GM13976 (cell line): Measurements from ENCODE around the gene PTPMT1.
"Not testable (repeated sequence)": the region's sequence is repeated elsewhere in the genome, so short reads cannot be mapped to it uniquely, and the experiment has no call there.

Experiments used
- DNase-seq: peaks from one replicate; pipeline ENCODE4 v3.0.0; 2012; ENCODE audit warnings: low spot score
- CTCF ChIP-seq: IDR thresholded peaks from 2 replicates; pipeline ENCODE4 v1.5.1; 2012; ENCODE audit warnings: borderline replicate concordance, mild to moderate bottlenecking; ENCODE audit not compliant: insufficient read depth; ENCODE audit errors: extremely low read depth, missing control alignments, control extremely low read depth
- in situ Hi-C: fragments of 300-500 bp; cut with MboI; formaldehyde crosslinking; loops from one replicate; pipeline ENCODE4 v1.12.0; 2022; ENCODE audit warnings: low sequenced_read_pairs, mixed read lengths, inconsistent platforms; ENCODE audit not compliant: unreplicated experiment

PTPMT1 gene

GRCh38 chr11:47558695-47559094 lies 6.7 kb upstream of the PTPMT1 start:
- TF ChIP-seq CTCF = no peak
- DNase-seq = no peak
- in situ Hi-C loops = no loop called here

GRCh38 chr11:47560426-47560825 lies 5.0 kb upstream of the PTPMT1 start:
- in situ Hi-C loops = no loop called here
- DNase-seq = no peak

GRCh38 chr11:47562393-47562792 lies 3.0 kb upstream of the PTPMT1 start:
- DNase-seq, in situ Hi-C loops: not testable (repeated sequence)

More at GRCh38 chr11:47560426-47560825, 5.0 kb upstream of the PTPMT1 start:
- TF ChIP-seq CTCF = no peak

GRCh38 chr11:47564366-47564765 lies 1.0 kb upstream of the PTPMT1 start:
- DNase-seq, in situ Hi-C loops: not testable (repeated sequence)

- no peak for DNase-seq
- TF ChIP-seq CTCF = no peak
- in situ Hi-C loops = no loop called here
Measured at GRCh38 chr11:47564933-47565339, 463 bp upstream of the PTPMT1 start.

GRCh38 chr11:47566149-47566698 lies 825 bp downstream of the PTPMT1 start:
- TF ChIP-seq CTCF = no peak
- DNase-seq = no peak
- in situ Hi-C loops = no loop called here

- no peak for DNase-seq
- no peak for TF ChIP-seq CTCF
- in situ Hi-C loops = no loop called here
Measured at GRCh38 chr11:47569646-47570045, 4.2 kb downstream of the PTPMT1 start.
